Tibial artery (tissue), 4 donors: Measurements from ENCODE around the gene VASN.

Source experiments
- DNase-seq, 2 donors: peaks; one replicate each; pipeline ENCODE4 v3.0.0-alpha.2; 2019
- H3K27ac ChIP-seq, 2 donors: fragments of 200-600 bp; sonication (generic) in 1 of 2; 1 replicate in 1 of 2; 2 replicates in 1 of 2; pipeline ENCODE4 v1.5.1; 2018 to 2019; ENCODE audit warnings: mild to moderate bottlenecking in 1 of 2
- H3K27me3 ChIP-seq, 2 donors: fragments of 200-600 bp; sonication (generic) in 1 of 2; one replicate each; pipeline versions ENCODE4 v1.5.1 to v1.6.0; 2016 to 2019
- H3K36me3 ChIP-seq, 3 donors: fragments of 200-600 bp; sonication (generic) in 2 of 3; one replicate each; pipeline ENCODE4 v1.5.1; 2016 to 2019; ENCODE audit warnings: mild to moderate bottlenecking in 2 of 3
- H3K4me1 ChIP-seq, 4 donors: fragments of 200-600 bp; sonication (generic) in 2 of 4; 1 replicate in 3 of 4; 2 replicates in 1 of 4; pipeline ENCODE4 v1.5.1; 2016 to 2019
- H3K4me3 ChIP-seq, 2 donors: fragments of 200-600 bp; sonication (generic) in 1 of 2; 1 replicate in 1 of 2; 2 replicates in 1 of 2; pipeline ENCODE4 v1.5.1; 2018 to 2019; ENCODE audit warnings: mild to moderate bottlenecking in 2 of 2
- H3K9me3 ChIP-seq, 3 donors: fragments of 200-600 bp; sonication (generic) in 1 of 3; one replicate each; pipeline ENCODE4 v1.5.1; 2016 to 2019
- CTCF ChIP-seq, 2 experiments: fragments of 200-600 bp in 1 of 2; fragments of 450-650 bp in 1 of 2; IDR thresholded peaks; one replicate each; pipeline ENCODE4 v1.5.1; 2017 to 2019; ENCODE audit warnings: antibody characterized with exemption in 2 of 2, mild to moderate bottlenecking in 1 of 2, moderate library complexity in 1 of 2
- intact Hi-C: fragments of 100-400 bp; cut with DNase I; formaldehyde crosslinking; loops from one replicate; pipeline ENCODE4 v1.15.0; 2023; ENCODE audit warnings: low total_unique reads

The VASN gene

GRCh38 chr16:4324492-4325252 is 47.0 kb upstream of the VASN start:
- no peak for TF ChIP-seq CTCF (IDR thresholded peaks at IDR 0.05)
- no peaks in the 10 kb centered on the region for H3K27me3 ChIP-seq
- H3K4me3 ChIP-seq: no peak overlapping the region
- H3K27ac ChIP-seq: peak overlapping the region; percentile 93 to 99
- intact Hi-C loops: loop anchor here (10.0 kb wide), 1 partner anchor 120 kb away; no protein-coding TSS in a partner anchor
- H3K9me3 ChIP-seq: no peaks in the 10 kb centered on the region
- no peak for DNase-seq
- H3K4me1 ChIP-seq: peaks cover 8 to 100% (median 96%) of the 10 kb centered on the region in 4 donors
- no peaks in the 10 kb centered on the region for H3K36me3 ChIP-seq

DNA sequence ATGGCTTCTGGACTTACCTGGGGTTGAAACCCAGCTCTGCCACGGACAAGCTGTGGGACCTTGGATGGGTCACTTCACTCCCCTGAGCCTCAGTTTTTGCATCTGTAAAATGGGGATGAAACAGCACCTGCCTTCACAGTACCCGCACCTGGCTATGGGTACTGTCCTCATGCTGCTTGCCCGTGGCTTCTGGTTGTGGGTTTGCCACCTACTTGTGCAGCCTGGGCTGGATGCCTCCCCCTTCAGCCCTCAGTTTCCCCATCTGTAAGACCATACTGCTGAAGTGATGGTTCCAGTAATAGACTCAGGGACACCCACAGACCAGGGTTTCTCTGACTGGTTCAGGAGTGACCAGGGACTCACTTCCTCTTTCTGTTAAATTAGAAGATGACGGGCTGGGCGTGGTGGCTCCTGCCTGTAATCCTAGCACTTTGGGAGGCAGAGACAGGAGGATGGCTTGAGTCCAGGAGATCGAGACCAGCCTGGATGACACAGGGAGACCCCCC is 46.3 kb upstream of the VASN start:
- Histone ChIP-seq H3K4me1 (peaks cover 8 to 98% (median 92%) of the 10 kb centered on the region in 4 donors), H3K27ac (peak overlapping the region; percentile 93 to 99), H3K36me3 (no peaks in the 10 kb centered on the region), H3K4me3 (no peak overlapping the region), H3K27me3 (no peaks in the 10 kb centered on the region), H3K9me3 (no peaks in the 10 kb centered on the region)
- intact Hi-C loops: loop anchor here (10.0 kb wide), 1 partner anchor 121 kb away; no protein-coding TSS in a partner anchor
- DNase-seq: no peak
- no peak for TF ChIP-seq CTCF (IDR thresholded peaks at IDR 0.05)

DNA sequence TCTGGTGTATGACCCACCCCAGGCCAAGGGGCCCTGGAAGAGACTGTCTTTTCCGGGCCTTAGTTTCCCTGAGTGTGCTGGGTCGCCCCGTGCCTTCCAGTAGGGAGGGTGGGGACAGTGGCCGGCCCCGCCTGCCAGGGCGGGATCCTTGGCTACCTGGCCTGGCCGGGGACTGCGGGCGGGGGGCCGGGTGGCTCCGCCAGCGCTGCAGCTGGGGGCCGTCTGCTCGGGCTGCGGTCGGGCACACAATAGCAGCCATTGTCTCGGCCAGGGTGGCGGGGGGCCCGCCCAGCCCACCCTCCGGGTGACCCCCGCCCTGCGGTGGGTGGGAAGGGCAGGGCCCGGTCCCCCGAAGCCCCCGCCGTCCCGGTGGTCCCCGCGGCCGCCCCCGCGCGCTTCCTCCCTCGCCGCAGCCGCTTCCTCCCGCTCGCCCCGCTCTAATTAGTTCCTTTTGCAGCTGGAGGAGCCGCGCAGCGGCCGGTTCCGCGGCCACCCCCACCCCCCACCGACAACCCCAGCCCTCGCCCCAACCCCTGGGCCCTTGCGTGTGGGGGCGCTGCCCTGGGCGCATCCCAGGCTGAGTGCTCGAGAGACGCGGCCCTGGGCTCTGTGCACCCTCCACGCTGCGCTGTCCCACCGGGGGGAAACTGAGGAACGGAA is 44.1 kb upstream of the VASN start:
- Histone ChIP-seq H3K36me3 (peaks cover 0 to 6% (median 6%) of the 10 kb centered on the region in 3 donors), H3K9me3 (no peaks in the 10 kb centered on the region), H3K4me3 (peak overlapping the region; percentile 48 to 58), H3K27ac (peak overlapping the region; percentile 76 to 99), H3K4me1 (peaks cover 8 to 84% (median 74%) of the 10 kb centered on the region in 4 donors), H3K27me3 (no peaks in the 10 kb centered on the region)
- intact Hi-C loops: loop anchor here (2.0 to 10.0 kb wide), 2 partner anchors 39 to 123 kb away; no protein-coding TSS in a partner anchor
- no peak for TF ChIP-seq CTCF (IDR thresholded peaks at IDR 0.05)
- DNase-seq: no peak

DNA sequence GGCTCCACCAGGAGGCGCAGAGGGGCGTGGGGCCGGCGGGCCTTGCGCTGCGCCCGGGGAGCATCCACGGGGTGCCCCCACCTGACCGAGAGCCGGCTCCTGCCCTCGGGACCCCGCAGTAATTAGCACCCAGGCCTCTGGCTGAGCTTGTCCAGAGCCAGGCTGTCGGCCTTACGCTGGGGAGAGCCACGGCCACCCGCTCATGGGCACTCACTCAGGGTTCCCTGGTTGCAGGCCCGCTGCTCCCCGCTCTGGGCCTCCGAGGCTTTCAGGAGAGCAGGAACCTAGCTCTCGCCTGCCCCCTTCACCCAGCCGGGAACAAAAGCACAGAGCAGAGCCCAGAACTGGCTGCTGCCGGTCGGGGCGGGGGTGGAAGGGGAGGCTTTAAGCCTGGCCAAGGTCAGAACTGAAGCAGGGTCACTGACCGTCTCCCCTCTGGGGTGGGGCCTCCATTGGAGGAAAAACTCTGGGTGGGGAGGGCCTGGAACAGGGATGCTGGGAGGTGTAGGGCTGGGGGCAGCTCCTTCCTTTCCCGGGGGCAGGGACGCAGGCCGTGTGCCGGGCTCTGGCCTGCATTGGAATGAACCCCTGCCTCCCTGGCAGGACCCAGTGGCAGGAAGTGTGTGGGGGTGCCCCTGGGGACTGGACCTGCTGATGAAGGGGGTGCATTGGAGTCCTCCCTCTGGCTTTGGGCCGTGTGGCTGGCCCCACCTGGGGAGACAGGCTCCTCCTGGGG is 43.4 kb upstream of the VASN start:
- intact Hi-C loops: loop anchor here (2.0 to 10.0 kb wide), 2 partner anchors 39 to 123 kb away; no protein-coding TSS in a partner anchor
- Histone ChIP-seq H3K4me3 (peak overlapping the region; percentile 48 to 58), H3K4me1 (peaks cover 8 to 77% (median 67%) of the 10 kb centered on the region in 4 donors), H3K36me3 (peaks cover 0 to 13% (median 13%) of the 10 kb centered on the region in 3 donors), H3K27me3 (no peaks in the 10 kb centered on the region), H3K9me3 (no peaks in the 10 kb centered on the region), H3K27ac (peak overlapping the region; percentile 76 to 99)
- TF ChIP-seq CTCF (IDR thresholded peaks at IDR 0.05): peak; percentile 67 to 69
- peak; percentile 78 to 92 for DNase-seq
